ENCODE data around the gene PRPF40B.

GRCh38 chr12:49635656-49636055 lies 12.3 kb downstream of the PRPF40B start:
- TF ChIP-seq CTCF (IDR thresholded peaks at IDR 0.05): no peak
- no peak for TF ChIP-seq POLR2A (IDR thresholded peaks at IDR 0.05)

Measured in body of pancreas (tissue), 4 donors.